ENCODE data around the gene PRDM10.

PRDM10 gene

DNA sequence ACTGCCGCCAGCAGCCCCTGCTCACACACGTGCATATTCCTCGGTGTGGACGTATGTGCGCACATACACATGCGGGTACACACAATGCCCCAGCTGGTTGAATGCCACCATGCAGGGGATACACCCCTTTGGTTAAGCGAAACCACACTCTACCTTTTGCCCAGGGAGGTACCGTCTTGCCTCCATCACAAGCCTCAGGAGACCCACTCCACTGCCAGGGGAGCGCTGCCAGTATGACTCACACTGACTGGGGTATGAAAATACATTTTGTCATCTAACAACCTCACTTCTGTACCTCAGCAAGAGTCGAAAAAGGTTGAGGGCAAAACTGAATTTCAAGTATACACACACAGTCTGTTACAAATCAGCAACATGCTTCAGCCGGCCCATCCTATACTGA lies 147.5 kb downstream of the PRDM10 start:
- no peak for DNase-seq (ENCODE audit: extremely low read depth in 1 of 2, low read depth in 1 of 2)

DNA sequence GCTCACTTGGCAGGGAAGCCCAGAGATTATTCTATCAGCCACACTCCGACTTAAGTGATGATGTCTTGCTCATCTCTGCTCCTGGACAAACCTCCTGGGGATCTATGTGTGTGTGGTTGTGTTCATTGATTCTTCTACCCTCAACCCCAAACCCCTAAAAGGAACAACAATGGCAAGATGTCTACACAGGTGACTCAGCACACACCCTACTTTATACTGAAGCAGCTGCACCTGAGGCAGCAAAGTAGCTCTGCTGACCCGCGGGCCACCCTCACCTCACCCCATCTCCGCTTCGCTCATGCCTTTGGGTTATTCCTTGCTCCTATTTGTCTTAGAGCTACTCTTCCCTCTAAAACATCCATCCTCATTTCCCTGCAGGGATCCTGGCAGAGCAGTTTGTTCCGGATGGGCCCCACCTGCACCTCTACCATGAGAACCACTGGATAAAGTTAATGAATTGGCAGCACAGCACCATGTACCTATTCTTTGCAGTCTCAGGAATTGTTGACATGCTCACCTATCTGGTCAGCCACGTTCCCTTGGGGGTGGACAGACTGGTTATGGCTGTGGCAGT lies 148.3 kb downstream of the PRDM10 start:
- no peak for DNase-seq (ENCODE audit: extremely low read depth in 1 of 2, low read depth in 1 of 2)

DNA sequence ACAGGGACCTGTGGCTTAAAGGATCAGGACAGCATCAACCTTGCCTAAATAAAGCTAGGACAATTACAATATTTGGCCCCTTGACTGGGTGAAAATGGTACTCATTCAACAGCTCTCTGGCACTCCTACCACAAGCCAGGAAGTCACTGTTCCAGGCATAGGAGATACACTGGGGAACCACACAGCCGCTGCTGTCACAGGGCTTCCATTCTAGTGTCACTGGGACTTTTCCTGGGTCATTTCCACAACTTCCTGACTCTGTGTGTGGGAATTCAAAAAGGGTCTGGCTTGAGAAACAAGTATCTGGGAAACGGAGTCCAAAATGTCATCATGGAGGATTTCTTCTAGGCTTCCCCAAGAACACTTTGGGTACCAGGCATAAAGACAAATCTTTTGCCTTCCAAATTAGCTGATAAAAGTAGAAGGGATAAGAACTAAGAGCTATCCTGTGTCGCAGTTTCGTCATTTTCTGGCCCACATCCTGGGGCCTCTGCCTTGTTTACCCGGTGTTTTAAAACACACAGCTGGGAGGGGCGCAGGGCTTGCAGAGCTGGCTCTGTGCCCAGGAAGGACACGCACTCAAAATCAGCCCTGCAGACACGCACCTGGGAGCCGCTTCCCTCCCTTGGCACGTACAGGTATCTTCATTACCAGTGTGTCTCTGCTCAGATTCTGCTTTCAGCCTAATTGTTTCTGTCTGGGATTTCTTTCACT lies 149.0 kb downstream of the PRDM10 start:
- DNase-seq (ENCODE audit: extremely low read depth in 1 of 2, low read depth in 1 of 2) = peak; percentile 5 to 38

- no peak for DNase-seq (ENCODE audit: extremely low read depth in 1 of 2, low read depth in 1 of 2)
Measured at GRCh38 chr11:129852125-129852740, 150.4 kb downstream of the PRDM10 start.
